ENCODE measurements around the gene PKD1L1.

PKD1L1 gene

GRCh38 chr7:47817917-47818316 lies 130.3 kb downstream of the PKD1L1 start:
- Histone ChIP-seq H3K4me1 (ENCODE audit: insufficient read depth, low read length) (no peaks in the 10 kb centered on the region), H2AFZ (ENCODE audit: low read depth, low read length) (no peak overlapping the region), H3K27me3 (ENCODE audit: insufficient read depth, low read length) (no peaks in the 10 kb centered on the region), H3K4me3 (ENCODE audit: low read length) (no peak overlapping the region), H3K36me3 (ENCODE audit: insufficient read depth, low read length) (no peaks in the 10 kb centered on the region), H3K9me3 (ENCODE audit: low read length) (no peaks in the 10 kb centered on the region)

GRCh38 chr7:47816647-47817046 lies 131.6 kb downstream of the PKD1L1 start:
- H3K27me3 ChIP-seq (ENCODE audit: insufficient read depth, low read length), result no peaks in the 10 kb centered on the region
- no peak overlapping the region for H3K4me3 ChIP-seq (ENCODE audit: low read length)
- no peak overlapping the region for H2AFZ ChIP-seq (ENCODE audit: low read depth, low read length)
- no peaks in the 10 kb centered on the region for H3K9me3 ChIP-seq (ENCODE audit: low read length)
- H3K36me3 ChIP-seq (ENCODE audit: insufficient read depth, low read length), result no peaks in the 10 kb centered on the region
- H3K4me1 ChIP-seq (ENCODE audit: insufficient read depth, low read length), result no peaks in the 10 kb centered on the region

- no peak overlapping the region for H2AFZ ChIP-seq (ENCODE audit: low read depth, low read length)
- no peaks in the 10 kb centered on the region for H3K27me3 ChIP-seq (ENCODE audit: insufficient read depth, low read length)
- no peaks in the 10 kb centered on the region for H3K36me3 ChIP-seq (ENCODE audit: insufficient read depth, low read length)
- H3K9me3 ChIP-seq (ENCODE audit: low read length), result no peaks in the 10 kb centered on the region
- H3K4me3 ChIP-seq (ENCODE audit: low read length), result no peak overlapping the region
- H3K4me1 ChIP-seq (ENCODE audit: insufficient read depth, low read length), result no peaks in the 10 kb centered on the region
Measured at GRCh38 chr7:47815867-47816266, 132.4 kb downstream of the PKD1L1 start.

- Histone ChIP-seq H3K9me3 (ENCODE audit: low read length) (no peaks in the 10 kb centered on the region), H3K27me3 (ENCODE audit: insufficient read depth, low read length) (no peaks in the 10 kb centered on the region), H3K36me3 (ENCODE audit: insufficient read depth, low read length) (no peaks in the 10 kb centered on the region)
Measured at GRCh38 chr7:47814905-47815613, 133.2 kb downstream of the PKD1L1 start.

GRCh38 chr7:47813620-47814260 lies 134.5 kb downstream of the PKD1L1 start:
- Histone ChIP-seq H3K36me3 (ENCODE audit: insufficient read depth, low read length) (no peaks in the 10 kb centered on the region), H3K4me3 (ENCODE audit: low read length) (no peak overlapping the region), H3K4me1 (ENCODE audit: insufficient read depth, low read length) (no peaks in the 10 kb centered on the region), H3K9me3 (ENCODE audit: low read length) (no peaks in the 10 kb centered on the region), H2AFZ (ENCODE audit: low read depth, low read length) (no peak overlapping the region), H3K27me3 (ENCODE audit: insufficient read depth, low read length) (no peaks in the 10 kb centered on the region)

More at GRCh38 chr7:47814905-47815613, 133.2 kb downstream of the PKD1L1 start:
- H3K4me3 ChIP-seq (ENCODE audit: low read length), result no peak overlapping the region
- no peak overlapping the region for H2AFZ ChIP-seq (ENCODE audit: low read depth, low read length)
- H3K4me1 ChIP-seq (ENCODE audit: insufficient read depth, low read length), result no peaks in the 10 kb centered on the region

- Histone ChIP-seq H2AFZ (ENCODE audit: low read depth, low read length) (no peak overlapping the region), H3K4me3 (ENCODE audit: low read length) (no peak overlapping the region), H3K4me1 (ENCODE audit: insufficient read depth, low read length) (no peaks in the 10 kb centered on the region), H3K36me3 (ENCODE audit: insufficient read depth, low read length) (no peaks in the 10 kb centered on the region), H3K9me3 (ENCODE audit: low read length) (no peaks in the 10 kb centered on the region), H3K27me3 (ENCODE audit: insufficient read depth, low read length) (no peaks in the 10 kb centered on the region)
Measured at GRCh38 chr7:47812429-47813136, 135.7 kb downstream of the PKD1L1 start.

- no peaks in the 10 kb centered on the region for H3K36me3 ChIP-seq (ENCODE audit: insufficient read depth, low read length)
- H3K27me3 ChIP-seq (ENCODE audit: insufficient read depth, low read length), result no peaks in the 10 kb centered on the region
- no peaks in the 10 kb centered on the region for H3K4me1 ChIP-seq (ENCODE audit: insufficient read depth, low read length)
- no peak overlapping the region for H3K4me3 ChIP-seq (ENCODE audit: low read length)
- no peaks in the 10 kb centered on the region for H3K9me3 ChIP-seq (ENCODE audit: low read length)
- H2AFZ ChIP-seq (ENCODE audit: low read depth, low read length), result no peak overlapping the region
Measured at GRCh38 chr7:47811632-47812380, 136.5 kb downstream of the PKD1L1 start.

GRCh38 chr7:47809387-47809786 lies 138.9 kb downstream of the PKD1L1 start:
- no peaks in the 10 kb centered on the region for H3K36me3 ChIP-seq (ENCODE audit: insufficient read depth, low read length)
- no peaks in the 10 kb centered on the region for H3K27me3 ChIP-seq (ENCODE audit: insufficient read depth, low read length)
- H3K4me1 ChIP-seq (ENCODE audit: insufficient read depth, low read length), result no peaks in the 10 kb centered on the region
- H3K4me3 ChIP-seq (ENCODE audit: low read length), result no peak overlapping the region
- H2AFZ ChIP-seq (ENCODE audit: low read depth, low read length), result no peak overlapping the region
- H3K9me3 ChIP-seq (ENCODE audit: low read length), result no peaks in the 10 kb centered on the region

- Histone ChIP-seq H3K9me3 (ENCODE audit: low read length) (no peaks in the 10 kb centered on the region), H3K4me3 (ENCODE audit: low read length) (no peak overlapping the region), H2AFZ (ENCODE audit: low read depth, low read length) (no peak overlapping the region), H3K27me3 (ENCODE audit: insufficient read depth, low read length) (no peaks in the 10 kb centered on the region), H3K36me3 (ENCODE audit: insufficient read depth, low read length) (no peaks in the 10 kb centered on the region), H3K4me1 (ENCODE audit: insufficient read depth, low read length) (no peaks in the 10 kb centered on the region)
Measured at GRCh38 chr7:47808321-47808720, 139.9 kb downstream of the PKD1L1 start.

- no peaks in the 10 kb centered on the region for H3K27me3 ChIP-seq (ENCODE audit: insufficient read depth, low read length)
- no peaks in the 10 kb centered on the region for H3K36me3 ChIP-seq (ENCODE audit: insufficient read depth, low read length)
- H3K4me3 ChIP-seq (ENCODE audit: low read length), result no peak overlapping the region
- H3K4me1 ChIP-seq (ENCODE audit: insufficient read depth, low read length), result no peaks in the 10 kb centered on the region
- no peaks in the 10 kb centered on the region for H3K9me3 ChIP-seq (ENCODE audit: low read length)
- no peak overlapping the region for H2AFZ ChIP-seq (ENCODE audit: low read depth, low read length)
Measured at GRCh38 chr7:47807756-47808155, 140.5 kb downstream of the PKD1L1 start.

GRCh38 chr7:47807126-47807525 lies 141.1 kb downstream of the PKD1L1 start:
- Histone ChIP-seq H3K4me1 (ENCODE audit: insufficient read depth, low read length) (no peaks in the 10 kb centered on the region), H3K36me3 (ENCODE audit: insufficient read depth, low read length) (no peaks in the 10 kb centered on the region), H3K4me3 (ENCODE audit: low read length) (no peak overlapping the region), H2AFZ (ENCODE audit: low read depth, low read length) (no peak overlapping the region), H3K9me3 (ENCODE audit: low read length) (no peaks in the 10 kb centered on the region), H3K27me3 (ENCODE audit: insufficient read depth, low read length) (no peaks in the 10 kb centered on the region)

GRCh38 chr7:47806701-47807103 lies 141.6 kb downstream of the PKD1L1 start:
- H3K9me3 ChIP-seq (ENCODE audit: low read length), result no peaks in the 10 kb centered on the region
- H3K36me3 ChIP-seq (ENCODE audit: insufficient read depth, low read length), result no peaks in the 10 kb centered on the region
- no peak overlapping the region for H2AFZ ChIP-seq (ENCODE audit: low read depth, low read length)
- H3K4me3 ChIP-seq (ENCODE audit: low read length), result no peak overlapping the region
- no peaks in the 10 kb centered on the region for H3K27me3 ChIP-seq (ENCODE audit: insufficient read depth, low read length)
- H3K4me1 ChIP-seq (ENCODE audit: insufficient read depth, low read length), result no peaks in the 10 kb centered on the region
